ENCODE results near the gene ZNF804A. TPM values are rescaled to one million over a fixed set of nuclear protein-coding genes. Genes with fewer than 3 reads are reported as not detected.

Gene ZNF804A
- total and polyA plus RNA-seq, 4 donors: 0.17 to 0.52 (median 0.26) TPM

- Histone ChIP-seq H3K9me3 (ENCODE audit: control insufficient read depth in 4 of 4, insufficient read depth in 3 of 4, low read length in 3 of 4) (no peaks in the 10 kb centered on the region), H3K27ac (ENCODE audit: low read depth in 1 of 2, low read length in 1 of 2) (no peak overlapping the region), H3K4me3 (no peak overlapping the region), H3K4me1 (ENCODE audit: control insufficient read depth in 5 of 5, insufficient read depth in 5 of 5, low read length in 5 of 5) (no peaks in the 10 kb centered on the region), H3K27me3 (ENCODE audit: control insufficient read depth in 3 of 3, insufficient read depth in 3 of 3, low read length in 2 of 3) (no peaks in the 10 kb centered on the region), H3K9ac (ENCODE audit: insufficient read depth in 1 of 2, low read length in 2 of 2) (no peak overlapping the region), H3K36me3 (ENCODE audit: control insufficient read depth in 4 of 4, insufficient read depth in 4 of 4, low read length in 4 of 4) (no peaks in the 10 kb centered on the region)
- DNase-seq: no peak
- WGBS, 2 donors: 58 to 67% methylated on average over 2 of the region's 2 CpGs
- TF ChIP-seq, protein P1, sequence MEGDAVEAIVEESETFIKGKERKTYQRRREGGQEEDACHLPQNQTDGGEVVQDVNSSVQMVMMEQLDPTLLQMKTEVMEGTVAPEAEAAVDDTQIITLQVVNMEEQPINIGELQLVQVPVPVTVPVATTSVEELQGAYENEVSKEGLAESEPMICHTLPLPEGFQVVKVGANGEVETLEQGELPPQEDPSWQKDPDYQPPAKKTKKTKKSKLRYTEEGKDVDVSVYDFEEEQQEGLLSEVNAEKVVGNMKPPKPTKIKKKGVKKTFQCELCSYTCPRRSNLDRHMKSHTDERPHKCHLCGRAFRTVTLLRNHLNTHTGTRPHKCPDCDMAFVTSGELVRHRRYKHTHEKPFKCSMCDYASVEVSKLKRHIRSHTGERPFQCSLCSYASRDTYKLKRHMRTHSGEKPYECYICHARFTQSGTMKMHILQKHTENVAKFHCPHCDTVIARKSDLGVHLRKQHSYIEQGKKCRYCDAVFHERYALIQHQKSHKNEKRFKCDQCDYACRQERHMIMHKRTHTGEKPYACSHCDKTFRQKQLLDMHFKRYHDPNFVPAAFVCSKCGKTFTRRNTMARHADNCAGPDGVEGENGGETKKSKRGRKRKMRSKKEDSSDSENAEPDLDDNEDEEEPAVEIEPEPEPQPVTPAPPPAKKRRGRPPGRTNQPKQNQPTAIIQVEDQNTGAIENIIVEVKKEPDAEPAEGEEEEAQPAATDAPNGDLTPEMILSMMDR (IDR thresholded peaks at IDR 0.05; ENCODE audit: control extremely low read depth, extremely low read depth): no peak
- ATAC-seq (ENCODE audit: insufficient read depth, low FRiP score): no peak
Measured at GRCh38 chr2:184780944-184781343, 182.6 kb downstream of the ZNF804A start.

- ATAC-seq (ENCODE audit: insufficient read depth, low FRiP score) (no peak), DNase-seq (no peak)
- Histone ChIP-seq H3K27me3 (ENCODE audit: control insufficient read depth in 3 of 3, insufficient read depth in 3 of 3, low read length in 2 of 3) (no peaks in the 10 kb centered on the region), H3K4me1 (ENCODE audit: control insufficient read depth in 5 of 5, insufficient read depth in 5 of 5, low read length in 5 of 5) (no peaks in the 10 kb centered on the region), H3K9ac (ENCODE audit: insufficient read depth in 1 of 2, low read length in 2 of 2) (no peak overlapping the region), H3K36me3 (ENCODE audit: control insufficient read depth in 4 of 4, insufficient read depth in 4 of 4, low read length in 4 of 4) (no peaks in the 10 kb centered on the region), H3K4me3 (no peak overlapping the region), H3K9me3 (ENCODE audit: control insufficient read depth in 4 of 4, insufficient read depth in 3 of 4, low read length in 3 of 4) (no peaks in the 10 kb centered on the region), H3K27ac (ENCODE audit: low read depth in 1 of 2, low read length in 1 of 2) (no peak overlapping the region)
- TF ChIP-seq, protein P1 (IDR thresholded peaks at IDR 0.05; ENCODE audit: control extremely low read depth, extremely low read depth): no peak
- WGBS, 2 donors: 55 to 72% methylated on average over 3 of the region's 3 CpGs
Measured at GRCh38 chr2:184783576-184783975, 185.2 kb downstream of the ZNF804A start.

GRCh38 chr2:184793176-184793575 lies 194.8 kb downstream of the ZNF804A start:
- no peaks in the 10 kb centered on the region for H3K36me3 ChIP-seq (ENCODE audit: control insufficient read depth in 4 of 4, insufficient read depth in 4 of 4, low read length in 4 of 4)
- no peaks in the 10 kb centered on the region for H3K9me3 ChIP-seq (ENCODE audit: control insufficient read depth in 4 of 4, insufficient read depth in 3 of 4, low read length in 3 of 4)
- no peak overlapping the region for H3K4me3 ChIP-seq
- 86 to 93% methylated on average over 1 of the region's 1 CpG for WGBS, 2 donors
- H3K27ac ChIP-seq (ENCODE audit: low read depth in 1 of 2, low read length in 1 of 2): no peak overlapping the region
- ATAC-seq (ENCODE audit: insufficient read depth, low FRiP score): no peak
- H3K27me3 ChIP-seq (ENCODE audit: control insufficient read depth in 3 of 3, insufficient read depth in 3 of 3, low read length in 2 of 3): no peaks in the 10 kb centered on the region
- TF ChIP-seq, protein P1 (IDR thresholded peaks at IDR 0.05; ENCODE audit: control extremely low read depth, extremely low read depth): no peak
- DNase-seq: no peak
- no peak overlapping the region for H3K9ac ChIP-seq (ENCODE audit: insufficient read depth in 1 of 2, low read length in 2 of 2)
- H3K4me1 ChIP-seq (ENCODE audit: control insufficient read depth in 5 of 5, insufficient read depth in 5 of 5, low read length in 5 of 5): no peaks in the 10 kb centered on the region

GRCh38 chr2:184799379-184799778 lies 201.1 kb downstream of the ZNF804A start:
- no peak for ATAC-seq (ENCODE audit: insufficient read depth, low FRiP score)

More at GRCh38 chr2:184799379-184799778, 201.1 kb downstream of the ZNF804A start:
- peaks cover 0 to 1% (median 0%) of the 10 kb centered on the region in 4 donors for H3K9me3 ChIP-seq (ENCODE audit: control insufficient read depth in 4 of 4, insufficient read depth in 3 of 4, low read length in 3 of 4)
- no peak overlapping the region for H3K9ac ChIP-seq (ENCODE audit: insufficient read depth in 1 of 2, low read length in 2 of 2)
- 71 to 77% methylated on average over 4 of the region's 4 CpGs for WGBS, 2 donors
- no peak overlapping the region for H3K27ac ChIP-seq (ENCODE audit: low read depth in 1 of 2, low read length in 1 of 2)
- H3K4me1 ChIP-seq (ENCODE audit: control insufficient read depth in 5 of 5, insufficient read depth in 5 of 5, low read length in 5 of 5): no peaks in the 10 kb centered on the region
- H3K36me3 ChIP-seq (ENCODE audit: control insufficient read depth in 4 of 4, insufficient read depth in 4 of 4, low read length in 4 of 4): no peaks in the 10 kb centered on the region
- DNase-seq: no peak
- TF ChIP-seq, protein P1 (IDR thresholded peaks at IDR 0.05; ENCODE audit: control extremely low read depth, extremely low read depth): no peak
- H3K4me3 ChIP-seq: no peak overlapping the region
- no peaks in the 10 kb centered on the region for H3K27me3 ChIP-seq (ENCODE audit: control insufficient read depth in 3 of 3, insufficient read depth in 3 of 3, low read length in 2 of 3)

All from lung (tissue), 12 donors.